GM19351 (cell line): ENCODE measurements around the gene MARCHF3.
"Not testable (repeated sequence)": the region's sequence is repeated elsewhere in the genome, so short reads cannot be mapped to it uniquely, and the experiment has no call there.

Experiments used
- ATAC-seq: cut with Tn5 transposase; IDR thresholded peaks from one replicate; pipeline ENCODE4 v1.9.1; 2021; ENCODE audit warnings: mild to moderate bottlenecking, moderate library complexity; ENCODE audit not compliant: unreplicated experiment

The MARCHF3 gene

DNA sequence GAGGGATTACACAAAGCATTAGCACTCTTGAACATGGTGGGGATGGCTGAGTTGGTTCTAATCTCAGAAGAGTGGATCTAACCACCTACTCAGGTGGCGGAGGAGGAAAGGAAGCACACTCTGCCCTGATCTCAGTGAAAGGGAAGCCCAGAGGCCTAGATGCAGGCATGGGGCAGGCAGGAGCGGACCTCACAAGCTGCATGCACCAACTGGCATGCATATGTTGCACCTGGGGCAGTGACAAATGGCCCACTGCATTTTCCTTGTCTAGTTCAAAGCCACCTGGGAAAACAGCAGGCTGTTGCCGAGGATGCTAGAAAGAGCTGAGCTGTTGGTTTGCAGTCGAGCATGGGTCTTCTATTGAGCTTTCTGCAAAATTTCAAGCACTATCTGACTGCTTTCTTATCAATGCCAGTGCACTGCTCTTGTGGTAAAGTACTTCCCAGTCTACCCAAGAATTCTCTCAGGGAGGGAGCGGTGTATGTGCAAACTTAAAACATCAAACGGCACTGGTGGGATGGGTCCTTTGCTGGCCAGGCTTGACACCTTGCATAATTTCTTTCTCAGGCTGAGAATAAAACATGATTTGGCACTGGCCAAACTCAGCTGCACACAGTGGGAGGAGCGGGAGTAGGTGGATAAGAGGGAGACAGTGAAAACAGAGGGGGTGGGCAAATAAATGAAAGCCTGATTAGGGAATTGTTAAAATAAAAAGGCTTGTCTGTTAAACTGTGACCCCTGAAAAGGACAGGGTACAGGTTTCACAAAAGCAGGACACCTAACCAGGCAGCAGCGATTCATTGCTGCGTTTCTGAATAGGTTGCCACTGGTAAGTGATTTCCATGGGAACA is 108.9 kb downstream of the MARCHF3 start:
- ATAC-seq, result no peak

DNA sequence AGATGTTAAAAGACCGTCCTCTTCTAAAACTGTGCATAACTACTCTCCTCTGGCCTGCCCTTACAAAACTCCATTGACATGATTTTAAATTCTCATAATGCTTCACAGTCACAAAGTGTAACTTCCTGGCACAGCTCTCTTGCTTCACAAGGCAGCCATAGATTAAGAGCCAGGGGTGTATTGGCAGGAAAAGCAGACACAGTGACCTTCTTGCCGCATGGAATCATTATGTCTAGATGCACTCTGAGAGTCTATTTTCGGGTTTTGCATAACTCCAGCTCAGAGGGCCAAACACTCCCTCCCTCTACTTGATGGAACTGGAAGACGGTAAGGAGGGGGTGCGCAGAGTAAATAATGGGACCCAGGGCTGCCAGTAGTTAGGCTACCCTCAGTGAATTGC is 110.1 kb downstream of the MARCHF3 start:
- no peak for ATAC-seq

- no peak for ATAC-seq
These were observed 110.8 kb downstream of the MARCHF3 start for GRCh38 chr5:126919566-126919965.

GRCh38 chr5:126918615-126918957 is 111.8 kb downstream of the MARCHF3 start:
- ATAC-seq, result no peak

GRCh38 chr5:126917918-126918614 is 112.3 kb downstream of the MARCHF3 start:
- ATAC-seq, result no peak

GRCh38 chr5:126915496-126915895 is 114.9 kb downstream of the MARCHF3 start:
- no peak for ATAC-seq

DNA sequence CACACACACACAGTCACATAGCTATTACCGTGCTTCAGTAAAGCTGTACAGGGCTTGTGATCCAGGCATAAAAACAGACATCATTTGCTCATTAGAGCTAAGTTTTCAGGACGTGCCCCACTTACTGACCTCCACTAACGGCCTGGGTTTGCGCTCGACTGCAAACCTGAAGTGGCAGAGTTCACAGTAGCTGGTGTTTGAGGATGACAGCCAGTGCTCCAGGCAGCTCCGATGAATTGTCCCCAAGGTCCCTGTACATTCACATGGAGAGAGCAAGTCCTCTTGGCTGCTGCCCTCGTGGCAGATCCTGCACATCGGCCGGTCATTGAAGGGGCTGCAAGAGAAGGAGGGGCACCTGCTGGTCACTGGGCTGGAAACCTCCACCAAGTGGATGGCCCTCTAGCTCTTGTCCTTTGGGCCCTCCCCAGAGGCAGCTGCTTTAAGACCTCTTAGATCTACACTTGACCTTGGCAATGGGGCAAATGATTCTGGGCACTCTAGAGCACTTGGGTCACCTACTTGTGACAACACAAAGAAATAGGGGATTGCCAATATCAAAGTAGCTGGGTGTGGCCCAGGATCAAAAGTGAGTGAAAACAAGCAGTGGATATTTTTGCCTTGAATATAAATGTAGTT is 115.4 kb downstream of the MARCHF3 start:
- no peak for ATAC-seq

- no peak for ATAC-seq
These were observed 117.7 kb downstream of the MARCHF3 start for GRCh38 chr5:126912616-126913200.

DNA sequence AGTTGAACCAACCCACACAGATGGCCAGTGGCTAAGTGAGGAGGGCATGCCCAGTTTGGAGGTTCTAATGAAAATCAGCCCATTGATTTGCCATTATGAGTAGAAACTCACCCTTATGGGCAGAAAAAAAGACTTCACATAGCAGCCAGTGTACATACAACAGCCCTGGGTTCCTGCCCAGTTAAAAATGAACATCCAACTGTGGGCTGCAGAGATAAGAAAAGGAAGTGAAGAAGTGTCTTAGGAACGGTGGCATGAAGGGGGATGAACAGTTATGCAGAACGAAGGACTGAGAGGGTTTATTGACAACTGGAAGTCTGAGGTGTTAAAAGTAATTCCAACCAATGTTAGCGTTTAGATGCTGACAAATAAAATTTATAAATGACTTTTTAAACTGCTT is 118.4 kb downstream of the MARCHF3 start:
- no peak for ATAC-seq

- no peak for ATAC-seq
These were observed 120.5 kb downstream of the MARCHF3 start for GRCh38 chr5:126909856-126910255.

DNA sequence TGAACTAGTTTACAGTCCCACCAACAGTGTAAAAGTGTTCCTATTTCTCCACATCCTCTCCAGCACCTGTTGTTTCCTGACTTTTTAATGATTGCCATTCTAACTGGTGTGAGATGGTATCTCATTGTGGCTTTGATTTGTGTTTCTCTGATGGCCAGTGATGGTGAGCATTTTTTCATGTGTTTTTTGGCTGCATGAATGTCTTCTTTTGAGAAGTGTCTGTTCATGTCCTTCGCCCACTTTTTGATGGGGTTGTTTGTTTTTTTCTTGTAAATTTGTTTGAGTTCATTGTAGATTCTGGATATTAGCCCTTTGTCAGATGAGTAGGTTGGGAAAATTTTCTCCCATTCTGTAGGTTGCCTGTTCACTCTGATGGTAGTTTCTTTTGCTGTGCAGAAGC is 126.0 kb downstream of the MARCHF3 start:
- not testable (repeated sequence) for ATAC-seq

DNA sequence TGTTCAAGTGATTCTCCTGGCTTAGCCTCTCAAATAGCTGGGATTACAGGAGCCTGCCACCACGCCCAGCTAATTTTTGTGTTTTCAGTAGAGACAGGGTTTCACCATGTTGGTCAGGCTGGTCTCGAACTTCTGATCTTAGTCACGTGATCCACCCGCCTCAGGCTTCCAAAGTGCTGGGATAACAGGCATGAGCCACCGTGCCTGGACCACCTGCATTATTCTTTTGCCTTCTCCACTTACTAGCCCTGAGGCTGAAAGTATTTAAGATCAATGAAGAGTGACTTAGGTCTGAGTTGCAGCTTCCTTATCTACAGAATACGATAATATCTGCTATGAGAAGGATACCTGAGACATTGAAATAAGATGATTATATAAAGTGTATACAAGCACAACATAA is 129.6 kb downstream of the MARCHF3 start:
- no peak for ATAC-seq

GRCh38 chr5:126899476-126899875 is 130.9 kb downstream of the MARCHF3 start:
- ATAC-seq, result no peak

DNA sequence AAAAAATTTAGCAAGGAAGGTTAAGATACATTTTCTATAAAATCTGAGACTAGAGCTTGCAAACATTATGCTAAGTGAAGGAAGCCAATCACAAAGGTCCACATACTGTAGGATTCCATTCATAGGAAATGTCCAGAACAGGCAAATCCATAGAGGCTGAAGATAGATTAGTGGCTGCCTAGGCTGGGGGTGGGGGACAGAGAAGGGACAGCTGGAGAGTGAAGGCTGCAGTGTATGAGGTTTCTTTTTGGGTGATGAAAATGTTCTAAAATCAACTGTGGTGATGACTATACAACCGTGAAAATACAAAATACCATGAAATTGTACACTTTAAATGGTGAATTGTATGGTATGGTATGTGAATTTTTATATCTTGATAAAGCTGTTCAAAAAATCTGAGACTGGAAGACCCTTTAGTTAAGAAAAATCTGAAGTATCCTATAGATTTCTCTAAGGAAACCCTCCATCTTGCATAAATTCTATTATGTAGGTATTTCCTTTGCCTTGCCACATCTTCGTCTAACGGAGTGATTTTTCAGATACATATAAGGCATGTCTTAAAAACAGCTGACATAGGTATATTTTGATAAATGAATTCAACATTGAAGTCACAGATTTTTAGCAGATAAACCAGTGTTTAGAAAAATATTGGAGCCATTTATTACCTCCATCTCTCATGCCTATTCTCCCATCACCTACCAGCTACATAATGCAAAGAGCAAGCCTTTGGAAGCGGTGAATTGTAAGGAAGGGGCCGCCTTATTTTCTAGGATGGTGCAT is 132.3 kb downstream of the MARCHF3 start:
- ATAC-seq, result no peak

DNA sequence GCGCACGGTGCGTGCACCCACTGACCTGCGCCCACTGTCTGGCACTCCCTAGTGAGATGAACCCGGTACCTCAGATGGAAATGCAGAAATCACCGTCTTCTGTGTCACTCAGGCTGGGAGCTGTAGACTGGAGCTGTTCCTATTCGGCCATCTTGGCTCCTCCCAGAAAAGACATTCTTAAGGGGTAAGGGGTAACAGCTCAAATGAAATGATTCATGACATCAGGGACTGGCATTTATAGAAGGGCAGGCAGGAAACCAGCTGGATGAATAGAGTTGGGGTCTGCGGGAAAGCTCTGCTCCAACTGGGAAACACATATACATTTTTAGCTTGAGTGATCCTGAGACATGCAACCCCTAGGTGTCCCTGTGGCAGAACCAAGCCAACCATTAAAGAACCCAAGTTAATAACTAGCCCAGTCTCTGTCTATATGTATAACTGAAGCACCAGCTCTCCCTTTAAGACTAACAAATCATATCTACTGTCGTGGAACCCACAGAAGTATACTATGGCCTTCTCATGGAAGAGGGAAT is 134.1 kb downstream of the MARCHF3 start:
- ATAC-seq, result no peak

- not testable (repeated sequence) for ATAC-seq
These were observed 134.6 kb downstream of the MARCHF3 start for GRCh38 chr5:126895712-126896111.

GRCh38 chr5:126890414-126890813 is 139.9 kb downstream of the MARCHF3 start:
- not testable (repeated sequence) for ATAC-seq

DNA sequence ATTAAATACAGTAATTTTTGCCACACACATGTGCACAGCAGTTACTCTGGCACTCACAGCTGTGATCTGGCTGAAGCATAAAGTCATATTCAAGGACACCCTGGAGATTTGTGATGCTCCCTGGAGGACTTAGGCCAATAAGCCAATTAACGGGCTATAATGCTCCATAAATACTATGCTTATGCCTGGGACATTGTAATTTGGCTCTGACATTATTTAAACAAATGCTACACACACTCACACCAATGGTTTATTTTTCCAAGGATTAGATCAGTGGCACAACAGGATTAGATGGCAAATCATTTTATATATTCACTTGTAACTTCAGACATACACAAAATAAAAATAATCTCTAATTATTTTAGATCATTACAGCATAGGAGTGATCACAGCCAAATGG is 142.2 kb downstream of the MARCHF3 start:
- ATAC-seq, result no peak

GRCh38 chr5:126884269-126884819 is 146.0 kb downstream of the MARCHF3 start:
- ATAC-seq, result no peak

DNA sequence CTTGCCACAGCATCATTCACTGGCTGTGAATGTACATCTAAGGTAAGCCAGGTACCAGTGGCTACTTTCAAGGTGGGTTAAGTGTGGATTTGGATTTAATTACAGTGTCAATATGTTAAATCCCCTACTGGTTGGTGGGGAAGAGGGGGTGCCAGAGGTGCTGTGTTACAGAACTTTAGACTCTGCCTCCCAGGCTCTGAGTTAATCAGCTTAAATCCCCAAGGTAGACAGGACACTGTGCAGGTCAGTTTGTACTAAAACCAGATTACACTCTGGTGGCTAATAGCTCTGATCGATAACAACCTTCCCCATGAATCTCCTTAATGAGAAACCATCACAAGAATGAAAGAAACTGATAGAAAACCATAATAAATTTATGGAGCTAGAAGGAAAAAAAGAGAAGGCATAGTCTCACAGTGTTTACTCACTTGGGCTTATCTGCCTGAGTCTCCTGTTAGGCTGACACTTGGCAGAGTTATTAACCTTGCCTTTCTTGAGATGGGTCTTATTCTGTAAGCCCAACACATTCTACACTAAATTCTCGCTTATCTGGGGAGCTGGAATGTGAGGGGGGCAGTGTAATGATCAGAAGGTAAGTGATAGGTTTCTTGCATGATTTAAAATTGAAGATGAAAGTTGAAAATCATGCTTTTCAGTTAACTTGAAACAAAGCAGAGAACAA is 146.7 kb downstream of the MARCHF3 start:
- no peak for ATAC-seq
